PC-3 (cell line): ENCODE results near the gene TAS1R3. TPM values are rescaled to one million over a fixed set of nuclear protein-coding genes. Genes with fewer than 3 reads are reported as not detected.
"Not testable (repeated sequence)": the region's sequence is repeated elsewhere in the genome, so short reads cannot be mapped to it uniquely, and the experiment has no call there.

Experiments used
- ATAC-seq: fragments of 200-7000 bp; cut with Tn5 transposase; 2 replicates; pipeline ENCODE4 v1.9.1; 2020; ENCODE audit warnings: mild to moderate bottlenecking, moderate library complexity
- BruUV-seq: library from RNA; stranded (reverse); fragments of 400-500 nt; replicated peaks from 2 replicates; lab custom pipeline; 2021; lab: Mats Ljungman, UMichigan
- CTCF ChIA-PET: fragments of 300-600 bp; sonication (Branson Sonifier 250); formaldehyde crosslinking; loops from one replicate; lab custom pipeline; 2022; ENCODE audit warnings: antibody characterized with exemption; lab: Charles Lee
- POLR2A ChIA-PET: fragments of 300-600 bp; sonication (Branson Sonifier 250); formaldehyde crosslinking; loops from one replicate; lab custom pipeline; 2022; ENCODE audit warnings: antibody characterized with exemption; ENCODE audit not compliant: unreplicated experiment; lab: Charles Lee
- DNase-seq: peaks from one replicate; pipeline ENCODE4 v3.0.0-alpha.2; 2015
- H2AFZ ChIP-seq: fragments of 300-600 bp; sonication (generic); 2 replicates; pipeline ENCODE4 v1.6.0; 2016; ENCODE audit warnings: antibody characterized with exemption, low read length
- H3F3A ChIP-seq: fragments of 300-600 bp; sonication (generic); one replicate; pipeline ENCODE4 v1.6.0; 2017; ENCODE audit warnings: antibody characterized with exemption, low read length, control low read depth, mild to moderate bottlenecking; ENCODE audit not compliant: unreplicated experiment
- H3K27ac ChIP-seq: fragments of 300-600 bp; sonication (generic); 2 replicates; pipeline ENCODE4 v1.5.1; 2016; ENCODE audit warnings: mild to moderate bottlenecking, low read length
- H3K27me3 ChIP-seq: fragments of 300-600 bp; sonication (generic); 2 replicates; pipeline ENCODE4 v1.6.1; 2016; ENCODE audit warnings: low read length, mixed read lengths
- H3K36me3 ChIP-seq: fragments of 300-600 bp; sonication (generic); 2 replicates; pipeline ENCODE4 v1.6.1; 2016; ENCODE audit warnings: low read depth, mixed run types, low read length, mixed read lengths
- H3K4me1 ChIP-seq: fragments of 300-600 bp; sonication (generic); 2 replicates; pipeline ENCODE4 v1.5.1; 2016; ENCODE audit warnings: low read length; ENCODE audit not compliant: insufficient read depth
- H3K4me2 ChIP-seq: fragments of 300-600 bp; sonication (generic); 2 replicates; pipeline ENCODE4 v1.6.0; 2016; ENCODE audit warnings: low read length
- H3K4me3 ChIP-seq: fragments of 300-600 bp; sonication (generic); 2 replicates; pipeline ENCODE4 v1.5.1; 2016; ENCODE audit warnings: mild to moderate bottlenecking, low read length, mixed read lengths
- H3K79me2 ChIP-seq: fragments of 300-600 bp; sonication (generic); 2 replicates; pipeline ENCODE4 v1.6.1; 2017; ENCODE audit warnings: low read length, mixed read lengths
- H3K9ac ChIP-seq: fragments of 300-600 bp; sonication (generic); 2 replicates; pipeline ENCODE4 v1.6.0; 2016; ENCODE audit warnings: mild to moderate bottlenecking, low read length
- H3K9me2 ChIP-seq: fragments of 300-600 bp; sonication (generic); replicated peaks from 2 replicates; pipeline ENCODE4 v1.6.1; 2016; ENCODE audit warnings: mixed run types, low read length, mixed read lengths
- H3K9me3 ChIP-seq: fragments of 300-600 bp; sonication (generic); 2 replicates; pipeline ENCODE4 v1.6.1; 2016; ENCODE audit warnings: low read length, mixed read lengths
- H4K20me1 ChIP-seq: fragments of 300-600 bp; sonication (generic); 2 replicates; pipeline ENCODE4 v1.6.1; 2016; ENCODE audit warnings: low read length, mixed read lengths
- EZH2 ChIP-seq: fragments of 300-600 bp; sonication (generic); IDR thresholded peaks from one replicate; pipeline ENCODE4 v1.6.1; 2017; ENCODE audit warnings: antibody characterized with exemption, mild to moderate bottlenecking, low read length; ENCODE audit not compliant: unreplicated experiment
- EZH2phosphoT487 ChIP-seq: fragments of 300-600 bp; sonication (generic); IDR thresholded peaks from 2 replicates; pipeline ENCODE4 v1.6.1; 2018; ENCODE audit warnings: mild to moderate bottlenecking, antibody characterized with exemption, low read length, borderline replicate concordance
- intact Hi-C: fragments of 100-400 bp; cut with micrococcal nuclease; formaldehyde crosslinking; loops from 2 replicates; pipeline ENCODE4 v1.9.0; 2023
- total RNA-seq: library from RNA; depleted of rRNA; stranded (reverse); fragments of >200 nt; gene quantifications from 2 replicates; pipeline ENCODE4 v1.2.3, GENCODE V29; 2014
- TF ChIP-seq, protein P1 (sequence below): fragments of 300-600 bp; sonication (generic); conservative IDR thresholded peaks from 2 replicates; pipeline ENCODE4 v1.5.1; 2017; ENCODE audit warnings: antibody characterized with exemption, low read depth, mild to moderate bottlenecking, low read length

TAS1R3 gene
- total RNA-seq, 1 experiment from 2014 or later = 1.9 TPM

- DNase-seq (no peak), ATAC-seq (no peak)
- intact Hi-C loops = no loop called here
- Histone ChIP-seq H3K9ac (no peak overlapping the region), H3K27me3 (no peaks in the 10 kb centered on the region), H3K4me3 (no peak overlapping the region), H4K20me1 (0 out of 2 replicates have a peak, but pooled peaks cover 3% of the 10 kb centered on the region), H3K79me2 (peaks cover 60% of the 10 kb centered on the region), H3F3A (peaks cover 9% of the 10 kb centered on the region), H3K9me2 (no peaks in the 10 kb centered on the region), H3K9me3 (no peaks in the 10 kb centered on the region), H3K36me3 (peaks cover 54% of the 10 kb centered on the region), H2AFZ (no peak overlapping the region), H3K4me2 (no peak overlapping the region), H3K4me1 (peaks cover 30% of the 10 kb centered on the region), H3K27ac (no peak overlapping the region)
- TF ChIP-seq EZH2 (no peak), EZH2phosphoT487 (no peak)
- TF ChIP-seq, protein P1, sequence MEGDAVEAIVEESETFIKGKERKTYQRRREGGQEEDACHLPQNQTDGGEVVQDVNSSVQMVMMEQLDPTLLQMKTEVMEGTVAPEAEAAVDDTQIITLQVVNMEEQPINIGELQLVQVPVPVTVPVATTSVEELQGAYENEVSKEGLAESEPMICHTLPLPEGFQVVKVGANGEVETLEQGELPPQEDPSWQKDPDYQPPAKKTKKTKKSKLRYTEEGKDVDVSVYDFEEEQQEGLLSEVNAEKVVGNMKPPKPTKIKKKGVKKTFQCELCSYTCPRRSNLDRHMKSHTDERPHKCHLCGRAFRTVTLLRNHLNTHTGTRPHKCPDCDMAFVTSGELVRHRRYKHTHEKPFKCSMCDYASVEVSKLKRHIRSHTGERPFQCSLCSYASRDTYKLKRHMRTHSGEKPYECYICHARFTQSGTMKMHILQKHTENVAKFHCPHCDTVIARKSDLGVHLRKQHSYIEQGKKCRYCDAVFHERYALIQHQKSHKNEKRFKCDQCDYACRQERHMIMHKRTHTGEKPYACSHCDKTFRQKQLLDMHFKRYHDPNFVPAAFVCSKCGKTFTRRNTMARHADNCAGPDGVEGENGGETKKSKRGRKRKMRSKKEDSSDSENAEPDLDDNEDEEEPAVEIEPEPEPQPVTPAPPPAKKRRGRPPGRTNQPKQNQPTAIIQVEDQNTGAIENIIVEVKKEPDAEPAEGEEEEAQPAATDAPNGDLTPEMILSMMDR = no peak
- ChIA-PET POLR2A (no interaction called here), CTCF (no interaction called here)
- no TSS peak for BruUV-seq
These were observed 15.6 kb upstream of the TAS1R3 start for GRCh38 chr1:1315435-1315954.

DNA sequence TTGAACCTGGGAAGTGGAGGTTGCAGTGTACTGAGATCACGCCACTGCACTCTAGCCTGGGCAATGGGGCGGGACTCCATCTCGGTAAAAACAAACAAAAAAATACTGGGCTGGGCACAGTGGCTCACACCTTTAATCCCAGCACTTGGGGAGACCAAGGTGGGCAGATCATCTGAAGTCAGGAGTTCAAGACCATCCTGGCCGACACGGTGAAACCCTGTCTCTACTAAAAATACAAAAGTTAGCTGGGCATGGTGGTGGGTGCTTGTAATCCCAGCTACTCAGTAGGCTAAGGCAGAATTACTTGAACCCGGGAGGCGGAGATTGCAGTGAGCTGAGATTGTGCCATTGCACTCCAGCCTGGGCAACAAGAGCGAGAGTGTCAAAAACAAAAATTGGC, 14.9 kb upstream of the TAS1R3 start:
- H3K9me3 ChIP-seq, H3K27ac ChIP-seq, intact Hi-C loops, H2AFZ ChIP-seq, DNase-seq, H3K9ac ChIP-seq, H3F3A ChIP-seq, CTCF ChIA-PET, H3K27me3 ChIP-seq, ATAC-seq, BruUV-seq, H3K9me2 ChIP-seq, H4K20me1 ChIP-seq, H3K4me2 ChIP-seq, POLR2A ChIA-PET, H3K4me3 ChIP-seq: not testable (repeated sequence)
- H3K36me3 ChIP-seq = peaks cover 54% of the 10 kb centered on the region
- peaks cover 30% of the 10 kb centered on the region for H3K4me1 ChIP-seq
- H3K79me2 ChIP-seq = peaks cover 60% of the 10 kb centered on the region

GRCh38 chr1:1317420-1317819, 13.7 kb upstream of the TAS1R3 start:
- no peak for TF ChIP-seq EZH2phosphoT487
- TF ChIP-seq, protein P1 = no peak
- no peak for TF ChIP-seq EZH2
- ChIA-PET CTCF (no interaction called here), POLR2A (no interaction called here)
- BruUV-seq = TSS peak; percentile 23
- H3K9me2 ChIP-seq = no peaks in the 10 kb centered on the region
- peaks cover 9% of the 10 kb centered on the region for H3F3A ChIP-seq
- no peaks in the 10 kb centered on the region for H3K27me3 ChIP-seq
- H3K4me2 ChIP-seq = peak overlapping the region; percentile 68; the same call in 1 of the 2 replicates
- H2AFZ ChIP-seq = no peak overlapping the region
- no peak for DNase-seq
- peaks cover 71% of the 10 kb centered on the region for H3K79me2 ChIP-seq
- intact Hi-C loops = no loop called here
- H3K4me3 ChIP-seq = no peak overlapping the region
- peaks cover 30% of the 10 kb centered on the region for H3K4me1 ChIP-seq
- no peak overlapping the region for H3K9ac ChIP-seq
- no peak for ATAC-seq
- H3K27ac ChIP-seq = peak overlapping the region; percentile 60
- peaks cover 21% of the 10 kb centered on the region for H4K20me1 ChIP-seq
- no peaks in the 10 kb centered on the region for H3K9me3 ChIP-seq
- H3K36me3 ChIP-seq = peaks cover 48% of the 10 kb centered on the region
